K562 (cell line): ENCODE measurements around the gene MAGI3. TPM values are rescaled to one million over a fixed set of nuclear protein-coding genes. Genes with fewer than 3 reads are reported as not detected.

ENCODE experiments used
- CEBPG ChIP-seq, 3 experiments: fragments of 200-800 bp in 1 of 3; sonication (Bioruptor generic) in 1 of 3; sonication (generic) in 1 of 3; formaldehyde crosslinking in 1 of 3; IDR thresholded peaks in 2 of 3; conservative IDR thresholded peaks in 1 of 3; 2 replicates each; pipeline versions ENCODE4 v1.6.1 to v1.8.0; 2016 to 2022; ENCODE audit warnings: missing compliant biosample characterization in 2 of 3, missing genetic modification characterization in 2 of 3, mild to moderate bottlenecking in 1 of 3, missing genetic modification reagents in 1 of 3
- CSDE1 ChIP-seq, 2 experiments: fragments of 450-650 bp; IDR thresholded peaks; 2 replicates each; pipeline ENCODE4 v1.6.1; 2016; ENCODE audit warnings: mild to moderate bottlenecking in 1 of 2
- CTCF ChIP-seq, 3 experiments: IDR thresholded peaks in 2 of 3; conservative IDR thresholded peaks in 1 of 3; 2 replicates each; pipeline ENCODE4 v1.5.1; 2011 to 2012; ENCODE audit warnings: low read length in 3 of 3, mild to moderate bottlenecking in 3 of 3, control low read depth in 2 of 3, improper control_type of control experiment in 1 of 3, inconsistent platforms in 1 of 3, low read depth in 1 of 3, mixed read lengths in 1 of 3, moderate library complexity in 1 of 3; ENCODE audit not compliant: insufficient read depth in 2 of 3
- ILK ChIP-seq: fragments of 450-650 bp; IDR thresholded peaks from 2 replicates; pipeline ENCODE4 v1.6.1; 2016; ENCODE audit warnings: missing genetic modification characterization, low read depth, mild to moderate bottlenecking, missing compliant biosample characterization, moderate library complexity, borderline replicate concordance
- MECOM ChIP-seq: fragments of 250-450 bp; sonication (Bioruptor Pico); IDR thresholded peaks from 2 replicates; pipeline ENCODE4 v1.8.0; 2022; ENCODE audit warnings: inconsistent platforms
- PTBP1 ChIP-seq: fragments of 200-400 bp; formaldehyde crosslinking; IDR thresholded peaks from 2 replicates; pipeline ENCODE4 v1.6.1; 2017; ENCODE audit warnings: low read depth, low read length
- RBM15 ChIP-seq: fragments of 200-400 bp; formaldehyde crosslinking; IDR thresholded peaks from 2 replicates; pipeline ENCODE4 v1.6.1; 2018; ENCODE audit warnings: mild to moderate bottlenecking, low read length, moderate library complexity; ENCODE audit not compliant: insufficient read depth
- TAF9B ChIP-seq: fragments of 450-650 bp; IDR thresholded peaks from 2 replicates; pipeline ENCODE4 v1.6.1; 2018; ENCODE audit warnings: mild to moderate bottlenecking; ENCODE audit not compliant: partially characterized antibody
- ZBTB17 ChIP-seq: fragments of 450-650 bp; formaldehyde crosslinking; IDR thresholded peaks from 2 replicates; pipeline ENCODE4 v1.4.0; 2020; ENCODE audit warnings: mild to moderate bottlenecking
- ZNF174 ChIP-seq: fragments of 250-450 bp; sonication (Bioruptor Pico); IDR thresholded peaks from 2 replicates; pipeline ENCODE4 v1.4.0; 2020; ENCODE audit warnings: mild to moderate bottlenecking
- ZNF395 ChIP-seq: fragments of 200-800 bp; sonication (Bioruptor generic); IDR thresholded peaks from 2 replicates; pipeline ENCODE4 v1.6.1; 2017; ENCODE audit warnings: missing genetic modification characterization, missing compliant biosample characterization
- ZNF41 ChIP-seq: fragments of 250-450 bp; sonication (Bioruptor Pico); conservative IDR thresholded peaks from 2 replicates; pipeline ENCODE4 v1.4.0; 2020; ENCODE audit warnings: mild to moderate bottlenecking
- ZNF431 ChIP-seq: sonication (generic); formaldehyde crosslinking; IDR thresholded peaks from 2 replicates; pipeline ENCODE4 v1.8.0; 2022; ENCODE audit warnings: mild to moderate bottlenecking, missing genetic modification reagents
- ZNF766 ChIP-seq: fragments of 200-800 bp; sonication (Bioruptor generic); conservative IDR thresholded peaks from 2 replicates; pipeline ENCODE4 v1.6.1; 2016; ENCODE audit warnings: missing genetic modification characterization, missing compliant biosample characterization
- polyA plus RNA-seq, 8 experiments: library from polyadenylated mRNA; depleted of rRNA in 4 of 8; stranded (reverse) in 5 of 8; unstranded in 3 of 8; fragments of >200 nt; fragmentation: Nextera tagmentation in 2 of 8; fragmentation: Illumina TruSeq in 1 of 8; extraction: Ambion mirVana in 2 of 8; extraction: Trizol in 1 of 8; gene quantifications; 2 replicates each; pipeline versions ENCODE4 v1.2.1 to v1.2.3, GENCODE V29; 2011 to 2014; ENCODE audit warnings: inconsistent platforms in 1 of 8, missing spikeins in 1 of 8
- total RNA-seq, 7 experiments: library from RNA; depleted of rRNA in 6 of 7; stranded (reverse); fragments of >200 nt in 6 of 7; fragmentation: Illumina TruSeq in 2 of 7; extraction: Trizol in 2 of 7; gene quantifications; 2 replicates each; pipeline versions ENCODE4 v1.2.1 to v1.2.3, GENCODE V29; 2011 to 2021; ENCODE audit warnings: low replicate concordance in 1 of 7
- TF ChIP-seq, protein P1 (sequence below): IDR thresholded peaks from 2 replicates; pipeline ENCODE4 v1.6.1; 2011; ENCODE audit warnings: borderline replicate concordance, low read depth, mild to moderate bottlenecking, moderate library complexity, low read length; ENCODE audit not compliant: insufficient read depth, poor library complexity, severe bottlenecking
- TF ChIP-seq, protein P2 (sequence below), 2 experiments: fragments of 150-350 bp in 1 of 2; IDR thresholded peaks; 2 replicates each; pipeline ENCODE4 v1.6.1; 2012 to 2016; ENCODE audit warnings: low read depth in 2 of 2, low read length in 2 of 2, mild to moderate bottlenecking in 1 of 2, moderate library complexity in 1 of 2

MAGI3 gene
- total and polyA plus RNA-seq, 9 of the 15 experiments (the other 6 are each of a cell fraction or from before 2014, with no cell fraction given), result 1.0 to 8.6 (median 5.5) TPM

DNA sequence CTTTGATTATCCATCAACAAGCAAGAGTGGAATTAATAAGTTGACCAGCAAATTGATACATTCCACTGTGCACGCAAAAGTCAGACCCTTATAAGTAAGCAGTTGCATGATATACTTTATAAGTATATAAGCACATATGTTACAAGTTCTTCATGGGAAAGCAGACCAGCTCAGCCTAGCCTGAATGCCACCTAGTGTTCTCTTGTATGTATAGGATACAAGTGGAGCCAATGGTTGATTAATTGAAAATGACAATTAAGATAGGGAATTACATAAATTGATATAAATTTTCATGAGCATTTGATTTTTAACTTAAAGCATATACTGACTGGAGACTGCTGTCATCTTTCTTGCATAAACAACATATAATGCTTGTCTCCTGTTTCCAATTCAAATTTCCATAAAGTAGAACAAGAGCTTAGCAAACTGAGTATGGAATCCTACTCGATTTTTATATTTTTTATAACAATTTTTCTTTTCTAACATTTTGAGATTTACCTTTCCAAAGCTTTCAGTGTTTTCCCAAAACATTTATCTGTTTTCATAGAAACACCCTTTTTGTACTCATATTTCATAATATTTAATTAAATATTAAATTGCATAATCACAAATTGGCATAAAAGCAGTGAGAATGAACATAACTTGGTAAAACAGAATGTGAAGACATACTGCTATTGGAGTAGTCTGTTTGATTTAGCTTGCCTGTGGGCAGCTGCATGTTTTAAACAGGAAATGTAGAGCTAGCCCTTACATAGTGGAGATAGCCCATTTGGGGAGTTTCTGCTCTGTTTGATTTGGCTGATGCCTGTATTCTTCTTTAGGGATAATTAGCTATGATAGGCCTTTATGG, 62.8 kb downstream of the MAGI3 start (continued):
- no peak for TF ChIP-seq ZNF395 (CRISPR knock-in tag)
- TF ChIP-seq, protein P1, sequence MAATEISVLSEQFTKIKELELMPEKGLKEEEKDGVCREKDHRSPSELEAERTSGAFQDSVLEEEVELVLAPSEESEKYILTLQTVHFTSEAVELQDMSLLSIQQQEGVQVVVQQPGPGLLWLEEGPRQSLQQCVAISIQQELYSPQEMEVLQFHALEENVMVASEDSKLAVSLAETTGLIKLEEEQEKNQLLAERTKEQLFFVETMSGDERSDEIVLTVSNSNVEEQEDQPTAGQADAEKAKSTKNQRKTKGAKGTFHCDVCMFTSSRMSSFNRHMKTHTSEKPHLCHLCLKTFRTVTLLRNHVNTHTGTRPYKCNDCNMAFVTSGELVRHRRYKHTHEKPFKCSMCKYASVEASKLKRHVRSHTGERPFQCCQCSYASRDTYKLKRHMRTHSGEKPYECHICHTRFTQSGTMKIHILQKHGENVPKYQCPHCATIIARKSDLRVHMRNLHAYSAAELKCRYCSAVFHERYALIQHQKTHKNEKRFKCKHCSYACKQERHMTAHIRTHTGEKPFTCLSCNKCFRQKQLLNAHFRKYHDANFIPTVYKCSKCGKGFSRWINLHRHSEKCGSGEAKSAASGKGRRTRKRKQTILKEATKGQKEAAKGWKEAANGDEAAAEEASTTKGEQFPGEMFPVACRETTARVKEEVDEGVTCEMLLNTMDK, result no peak
- no peak for TF ChIP-seq ZBTB17
- no peak for TF ChIP-seq TAF9B
- TF ChIP-seq, protein P2, sequence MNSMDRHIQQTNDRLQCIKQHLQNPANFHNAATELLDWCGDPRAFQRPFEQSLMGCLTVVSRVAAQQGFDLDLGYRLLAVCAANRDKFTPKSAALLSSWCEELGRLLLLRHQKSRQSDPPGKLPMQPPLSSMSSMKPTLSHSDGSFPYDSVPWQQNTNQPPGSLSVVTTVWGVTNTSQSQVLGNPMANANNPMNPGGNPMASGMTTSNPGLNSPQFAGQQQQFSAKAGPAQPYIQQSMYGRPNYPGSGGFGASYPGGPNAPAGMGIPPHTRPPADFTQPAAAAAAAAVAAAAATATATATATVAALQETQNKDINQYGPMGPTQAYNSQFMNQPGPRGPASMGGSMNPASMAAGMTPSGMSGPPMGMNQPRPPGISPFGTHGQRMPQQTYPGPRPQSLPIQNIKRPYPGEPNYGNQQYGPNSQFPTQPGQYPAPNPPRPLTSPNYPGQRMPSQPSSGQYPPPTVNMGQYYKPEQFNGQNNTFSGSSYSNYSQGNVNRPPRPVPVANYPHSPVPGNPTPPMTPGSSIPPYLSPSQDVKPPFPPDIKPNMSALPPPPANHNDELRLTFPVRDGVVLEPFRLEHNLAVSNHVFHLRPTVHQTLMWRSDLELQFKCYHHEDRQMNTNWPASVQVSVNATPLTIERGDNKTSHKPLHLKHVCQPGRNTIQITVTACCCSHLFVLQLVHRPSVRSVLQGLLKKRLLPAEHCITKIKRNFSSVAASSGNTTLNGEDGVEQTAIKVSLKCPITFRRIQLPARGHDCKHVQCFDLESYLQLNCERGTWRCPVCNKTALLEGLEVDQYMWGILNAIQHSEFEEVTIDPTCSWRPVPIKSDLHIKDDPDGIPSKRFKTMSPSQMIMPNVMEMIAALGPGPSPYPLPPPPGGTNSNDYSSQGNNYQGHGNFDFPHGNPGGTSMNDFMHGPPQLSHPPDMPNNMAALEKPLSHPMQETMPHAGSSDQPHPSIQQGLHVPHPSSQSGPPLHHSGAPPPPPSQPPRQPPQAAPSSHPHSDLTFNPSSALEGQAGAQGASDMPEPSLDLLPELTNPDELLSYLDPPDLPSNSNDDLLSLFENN (IDR thresholded peaks at IDR 0.05; ENCODE audit: low read depth in 2 of 2, low read length in 2 of 2), result no peak
- no peak for TF ChIP-seq ZNF174 (CRISPR knock-in tag)
- TF ChIP-seq ILK (tag), result no peak
- no peak for TF ChIP-seq ZNF431
- TF ChIP-seq CSDE1 (IDR thresholded peaks at IDR 0.05), result no peak
- TF ChIP-seq MECOM (CRISPR knock-in tag), result no peak
- TF ChIP-seq ZNF766 (CRISPR knock-in tag), result no peak
- TF ChIP-seq CTCF (IDR thresholded peaks at IDR 0.05 in 2 of 3, conservative IDR thresholded peaks at IDR 0.05 in 1 of 3; ENCODE audit: insufficient read depth in 2 of 3, low read depth in 1 of 3, low read length in 3 of 3), result peak; percentile 27 to 63 (median 49); a peak in 5 of 6 replicates
- no peak for TF ChIP-seq CEBPG (CRISPR knock-in tag; IDR thresholded peaks at IDR 0.05)
- TF ChIP-seq CEBPG (tag; conservative IDR thresholded peaks at IDR 0.05 in 1 of 2, IDR thresholded peaks at IDR 0.05 in 1 of 2), result peak in 1 of 2 experiments; percentile 45; a peak in 1 of 4 replicates
- no peak for TF ChIP-seq PTBP1
- no peak for TF ChIP-seq ZNF41 (CRISPR knock-in tag)
- no peak for TF ChIP-seq RBM15
